IPS-11a (cell line): ENCODE data around the gene SPATA13.

ENCODE experiments used
- H3K4me3 ChIP-seq: one replicate; pipeline ENCODE4 v1.5.1; 2013; ENCODE audit warnings: low read depth, low read length, control low read depth

The SPATA13 gene

DNA sequence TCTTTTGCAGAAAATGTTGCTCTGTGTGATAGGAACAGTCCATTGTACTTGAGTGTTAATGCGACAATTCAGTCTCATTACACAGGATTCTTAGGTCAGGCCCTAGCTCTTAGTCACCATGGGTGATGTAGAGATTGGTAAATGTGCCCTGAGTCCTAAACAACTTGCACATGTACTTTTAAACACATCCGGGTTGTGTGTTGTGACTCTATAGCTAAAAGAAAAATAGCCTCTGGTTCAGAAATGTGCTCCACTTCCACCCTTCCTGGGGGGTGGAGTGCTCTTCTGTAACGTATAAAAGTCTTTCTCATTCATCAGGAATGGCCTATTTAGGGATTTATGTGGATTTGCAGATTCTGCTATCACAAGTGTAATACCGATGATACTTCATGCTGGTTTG, 5.2 kb downstream of the SPATA13 start:
- H3K4me3 ChIP-seq, result no peak overlapping the region

DNA sequence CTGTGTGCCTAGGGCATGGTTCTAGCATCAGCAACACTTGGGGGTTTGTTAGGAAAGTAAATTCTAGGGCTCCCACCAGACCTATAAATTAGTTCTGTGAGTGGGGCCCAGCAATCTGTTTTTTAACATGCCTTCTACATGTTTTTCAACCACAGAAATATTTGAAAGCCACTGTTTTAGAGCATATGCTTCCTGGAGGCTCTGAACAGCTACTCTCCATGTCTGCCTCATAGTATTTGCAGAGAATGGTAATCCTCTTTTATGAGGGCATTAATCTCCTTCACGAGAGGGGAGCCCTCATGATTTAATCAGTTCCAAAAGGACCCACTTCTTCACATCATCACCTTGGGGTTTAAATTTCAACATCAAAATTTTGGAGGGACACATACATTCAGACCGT, 6.0 kb downstream of the SPATA13 start:
- no peak overlapping the region for H3K4me3 ChIP-seq

DNA sequence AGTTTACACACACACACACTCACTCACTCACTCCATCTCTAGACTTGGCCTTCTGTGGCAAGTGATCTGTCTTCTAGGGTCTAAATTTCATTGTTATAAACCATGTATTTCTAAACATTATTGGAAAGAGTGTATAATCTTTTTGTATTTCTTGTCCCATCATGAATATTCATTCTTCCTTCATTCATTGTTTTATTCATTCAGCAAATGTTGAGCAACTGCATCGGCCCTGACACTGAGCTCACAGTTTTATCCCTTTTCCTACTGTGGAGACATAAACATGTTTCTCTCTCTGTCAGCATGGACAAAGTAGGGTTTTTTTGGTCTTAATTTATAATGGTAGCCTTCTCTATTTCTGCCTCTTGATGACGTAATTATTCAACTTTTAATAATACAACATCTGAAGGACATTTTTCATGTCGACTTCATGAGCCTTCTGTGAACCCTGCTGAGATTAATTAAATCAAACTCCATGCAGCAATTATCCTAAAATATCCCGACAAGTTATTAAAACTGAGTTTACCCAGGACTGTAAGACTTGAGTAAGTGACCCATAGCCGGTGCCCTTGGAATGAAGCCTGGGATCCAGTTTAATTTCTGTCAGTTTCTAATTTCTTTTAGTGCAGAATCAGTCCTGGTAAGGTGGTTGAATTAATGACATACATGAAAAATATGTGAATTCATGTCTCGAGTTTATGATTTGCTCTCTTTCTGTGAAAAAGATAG, 7.3 kb downstream of the SPATA13 start:
- H3K4me3 ChIP-seq, result no peak overlapping the region

DNA sequence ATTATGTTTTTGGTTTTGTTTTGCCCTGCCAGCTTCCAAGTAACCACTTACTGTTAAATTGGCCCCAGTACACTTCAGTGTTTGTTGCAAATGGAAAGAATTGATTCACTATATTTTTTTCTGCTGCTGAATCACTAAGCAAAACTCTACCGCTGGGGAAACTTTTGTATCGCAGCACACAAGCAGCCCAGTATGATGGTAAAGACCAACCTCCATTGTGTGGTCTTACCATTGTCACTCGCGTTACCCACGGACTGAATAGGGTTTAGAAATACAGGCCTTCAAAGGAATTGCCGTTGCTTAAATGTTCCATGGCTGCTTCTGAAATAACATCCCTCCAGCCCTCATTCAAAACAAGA, 7.9 kb downstream of the SPATA13 start:
- H3K4me3 ChIP-seq, result no peak overlapping the region

DNA sequence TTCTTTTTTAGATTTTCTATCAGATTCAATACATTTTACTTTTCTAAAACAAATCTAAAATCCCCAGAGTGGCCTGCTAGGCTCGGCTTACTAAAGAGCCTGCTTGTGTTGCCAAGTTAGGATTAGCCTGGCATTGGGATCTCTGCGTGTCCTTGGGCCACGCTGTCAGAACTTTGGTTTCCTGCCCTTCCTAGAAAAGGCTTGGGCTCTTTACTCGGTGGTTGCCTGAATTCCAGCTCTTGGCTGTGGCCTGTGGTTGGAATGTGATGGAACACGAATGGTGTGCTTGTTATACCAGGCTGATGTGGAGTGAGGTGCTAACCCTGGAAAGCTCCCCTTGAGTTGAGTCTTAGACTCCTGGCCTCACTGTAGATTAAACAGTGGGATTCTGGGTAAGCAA, 8.5 kb downstream of the SPATA13 start:
- H3K4me3 ChIP-seq, result no peak overlapping the region

DNA sequence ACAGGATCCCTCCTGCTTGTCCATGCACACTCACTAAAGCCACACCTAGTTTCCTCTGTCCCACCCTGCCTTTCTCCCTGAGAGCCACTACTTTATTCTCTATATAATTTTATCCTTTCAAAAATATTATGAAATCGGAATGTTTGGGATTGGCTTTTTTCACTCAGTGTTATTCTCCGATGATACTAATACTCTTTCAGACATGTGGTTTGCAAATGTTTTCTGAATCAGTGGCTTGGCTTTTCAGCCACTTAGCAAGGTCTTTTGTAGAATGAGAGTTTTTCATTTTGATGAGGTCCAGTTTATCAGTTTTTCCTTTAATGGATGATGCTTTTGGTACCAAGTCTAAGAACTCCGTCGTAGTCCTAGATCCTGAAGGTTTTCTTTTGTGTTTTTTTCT, 11.6 kb downstream of the SPATA13 start:
- H3K4me3 ChIP-seq, result no peak overlapping the region

DNA sequence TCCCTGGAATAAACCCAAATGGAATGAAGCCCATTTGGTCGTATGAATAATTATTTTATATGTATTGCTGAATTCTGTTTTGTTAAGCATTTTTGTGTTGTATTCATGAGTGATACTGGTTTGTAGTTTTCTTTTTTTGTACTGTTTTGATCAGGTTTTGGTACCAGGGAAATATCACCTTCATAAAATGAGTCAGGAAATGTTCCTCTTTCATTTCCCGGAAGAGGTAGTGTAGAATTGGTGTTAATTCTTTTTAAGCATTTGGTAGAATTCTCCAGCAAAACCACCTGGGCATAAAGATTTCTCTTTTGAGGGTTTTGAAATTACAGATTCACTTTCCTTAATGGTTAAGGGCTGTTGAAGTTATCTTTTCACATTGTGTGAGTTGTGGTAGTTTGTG, 13.3 kb downstream of the SPATA13 start:
- H3K4me3 ChIP-seq, result no peak overlapping the region

DNA sequence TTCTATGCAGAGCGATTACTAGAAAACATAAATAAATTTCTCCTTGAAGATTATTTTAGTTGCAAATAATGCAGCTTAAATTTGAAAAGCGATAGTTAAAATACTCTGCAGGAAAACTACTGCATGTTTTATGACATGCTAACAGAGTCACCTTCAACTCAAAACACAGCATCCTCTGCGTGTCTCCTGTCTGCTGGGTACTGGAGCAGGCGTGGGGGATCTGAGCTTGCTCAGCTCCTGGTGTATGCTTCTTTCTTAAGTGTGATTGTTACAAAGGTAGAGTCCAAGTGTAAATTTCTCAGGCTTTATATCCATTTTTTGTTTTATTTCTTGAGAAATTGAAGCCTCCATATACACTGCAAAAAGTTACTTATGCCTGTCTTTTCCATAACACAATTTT, 15.3 kb downstream of the SPATA13 start:
- H3K4me3 ChIP-seq, result no peak overlapping the region

DNA sequence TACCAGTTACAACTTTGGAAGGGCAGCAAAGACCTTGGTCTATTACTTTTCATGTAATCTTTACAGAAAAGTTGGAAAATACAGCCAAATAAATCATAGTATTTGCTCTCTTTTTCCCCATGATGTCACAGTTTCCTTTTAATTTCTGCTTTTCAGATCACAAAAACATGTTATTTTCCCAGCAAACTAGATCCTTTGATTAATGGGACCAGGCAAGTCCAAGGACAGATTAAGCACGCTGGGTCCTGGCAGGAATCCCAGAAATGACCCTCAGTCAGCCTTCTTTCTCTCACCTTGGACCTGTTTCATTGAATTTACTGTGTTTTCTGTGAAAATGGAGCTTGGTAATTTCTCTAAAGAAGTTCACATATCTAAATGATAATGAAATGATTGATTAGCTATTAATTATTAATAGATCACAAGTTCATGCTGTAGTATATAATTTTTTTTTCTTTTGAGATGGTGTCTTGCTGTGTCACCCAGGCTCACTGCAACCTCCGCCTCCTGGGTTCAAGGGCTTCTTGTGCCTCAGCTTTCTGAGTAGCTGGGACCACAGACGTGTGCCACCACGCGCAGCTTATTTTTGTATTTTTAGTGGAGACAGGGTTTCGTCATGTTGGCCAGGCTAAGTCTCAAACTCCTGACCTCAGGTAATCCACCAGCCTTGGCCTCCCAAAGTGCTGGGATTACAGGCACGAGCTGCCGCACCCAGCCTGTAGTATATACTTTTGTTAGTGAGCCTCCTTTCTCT, 16.0 kb downstream of the SPATA13 start:
- no peak overlapping the region for H3K4me3 ChIP-seq

DNA sequence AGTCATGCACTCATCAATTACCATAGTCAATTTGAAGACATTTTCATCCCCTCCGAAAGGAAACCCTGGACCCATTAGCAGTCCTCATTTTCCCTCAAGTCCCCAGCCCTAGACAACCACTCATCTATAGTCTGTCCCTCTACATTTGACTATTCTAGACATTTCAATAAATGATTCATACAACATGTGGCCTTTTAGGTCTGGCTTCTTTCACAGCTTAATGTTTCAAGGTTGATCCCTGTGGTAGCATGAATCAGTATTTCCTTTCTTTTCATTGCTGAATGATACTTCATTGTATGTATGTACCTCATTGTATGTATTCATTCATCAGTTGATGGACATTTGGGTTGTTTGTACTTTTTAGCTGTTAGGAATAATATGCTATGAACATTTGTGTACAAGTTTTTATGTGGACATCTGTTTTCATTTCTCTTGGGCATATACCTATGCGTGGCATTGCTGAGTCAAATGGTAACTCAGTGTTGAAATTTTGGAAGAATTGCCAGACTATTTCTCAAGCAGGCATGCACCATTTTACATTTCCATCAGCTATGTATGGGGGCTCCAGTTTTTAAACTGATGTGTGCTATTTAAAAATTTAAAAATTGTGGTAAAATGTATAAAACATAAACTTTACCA, 18.4 kb downstream of the SPATA13 start:
- no peak overlapping the region for H3K4me3 ChIP-seq

DNA sequence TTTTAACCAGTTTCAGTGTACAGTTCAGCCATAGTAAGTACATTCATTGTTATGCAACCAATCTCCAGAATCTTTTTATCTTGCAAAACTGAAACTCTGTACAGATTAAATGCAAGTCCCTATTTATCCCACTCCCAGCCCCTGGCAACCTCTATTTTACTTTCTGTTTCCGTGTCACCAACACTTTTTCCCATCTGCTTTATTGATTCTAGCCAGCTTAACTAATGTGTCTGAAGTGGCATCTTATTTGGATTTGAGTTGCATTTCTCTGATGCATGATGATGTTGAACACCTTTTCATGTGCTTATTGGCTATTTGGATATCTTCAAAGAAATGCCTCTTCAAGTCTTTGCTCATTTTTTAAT, 18.9 kb downstream of the SPATA13 start:
- H3K4me3 ChIP-seq, result no peak overlapping the region

DNA sequence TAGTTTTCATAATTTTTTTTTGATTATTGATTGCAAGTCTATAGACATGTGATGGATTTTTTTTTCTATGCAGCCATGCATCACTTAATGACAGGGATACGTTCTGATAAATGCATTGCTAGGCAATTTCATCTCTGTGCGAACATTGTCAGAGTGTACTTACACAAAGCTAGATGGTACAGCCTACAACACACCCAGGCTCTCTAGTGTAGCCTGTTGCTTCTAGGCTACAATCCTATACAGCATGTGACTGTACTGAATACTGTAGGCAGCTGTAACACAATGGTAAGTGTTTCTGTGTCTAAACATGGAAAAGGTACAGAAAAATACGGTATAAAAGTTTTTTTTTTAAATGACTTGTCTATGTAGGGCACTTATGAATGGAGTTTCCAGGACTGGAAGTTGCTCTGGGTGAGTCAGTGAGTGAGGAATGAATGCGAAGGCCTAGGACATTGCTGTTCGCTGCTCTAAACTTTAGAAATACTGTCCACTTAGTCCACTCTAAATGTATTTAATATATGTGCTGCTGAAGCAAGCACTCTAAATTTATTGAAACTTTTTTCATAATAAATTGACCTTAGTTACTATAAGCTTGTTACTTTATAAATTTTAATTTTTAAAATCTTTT, 20.3 kb downstream of the SPATA13 start:
- H3K4me3 ChIP-seq, result no peak overlapping the region

DNA sequence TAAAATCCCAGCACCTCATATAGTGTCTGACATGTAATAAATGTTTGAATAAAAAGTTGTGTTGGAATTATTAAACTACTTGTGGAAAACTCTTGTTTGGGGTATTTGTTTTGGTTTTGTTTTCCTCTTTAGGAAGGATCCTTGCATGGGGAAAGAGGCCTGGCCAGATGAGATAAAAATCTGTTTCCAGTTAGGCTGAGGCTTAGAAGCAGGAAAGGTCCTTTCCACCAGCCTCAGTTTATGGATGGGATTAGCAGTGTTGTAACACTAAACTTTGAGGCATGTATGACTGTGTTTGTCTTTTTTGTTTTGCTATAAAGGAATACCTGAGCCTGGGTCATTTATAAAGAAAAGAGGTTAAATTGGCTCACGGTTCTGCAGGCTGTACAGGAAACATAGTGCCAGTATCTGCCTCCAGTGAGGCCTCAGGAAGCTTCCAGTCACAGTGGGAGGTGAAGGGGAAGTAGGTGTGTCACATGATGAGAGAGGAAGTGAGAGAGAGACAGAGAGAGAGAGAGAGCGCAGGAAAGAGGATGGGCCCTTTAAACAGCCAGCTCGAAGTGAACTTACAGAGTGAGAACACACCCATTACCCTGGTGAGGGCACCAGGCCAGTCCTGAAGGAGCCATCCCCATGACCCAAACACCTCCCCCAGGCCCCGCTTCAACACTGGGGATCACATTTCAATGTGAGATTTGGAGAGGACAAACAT, 21.6 kb downstream of the SPATA13 start:
- H3K4me3 ChIP-seq, result no peak overlapping the region

DNA sequence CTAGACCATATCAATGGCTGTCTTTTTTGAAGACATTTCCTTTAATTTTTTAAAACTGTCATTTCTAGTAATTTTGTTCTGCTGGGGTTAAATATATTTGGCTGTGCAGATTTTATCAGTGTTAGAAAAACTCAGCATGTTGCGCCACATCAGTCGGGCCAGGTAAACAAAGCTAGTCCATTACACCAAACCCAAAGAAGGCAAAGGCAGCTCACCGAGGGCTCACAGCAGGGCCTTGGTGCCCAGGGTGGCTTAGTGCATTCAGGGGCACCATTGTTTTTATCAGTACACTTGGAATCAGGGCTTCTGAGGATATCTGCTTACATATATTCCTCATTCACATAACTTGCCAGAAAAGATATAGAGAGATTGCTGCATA, 22.2 kb downstream of the SPATA13 start:
- no peak overlapping the region for H3K4me3 ChIP-seq

DNA sequence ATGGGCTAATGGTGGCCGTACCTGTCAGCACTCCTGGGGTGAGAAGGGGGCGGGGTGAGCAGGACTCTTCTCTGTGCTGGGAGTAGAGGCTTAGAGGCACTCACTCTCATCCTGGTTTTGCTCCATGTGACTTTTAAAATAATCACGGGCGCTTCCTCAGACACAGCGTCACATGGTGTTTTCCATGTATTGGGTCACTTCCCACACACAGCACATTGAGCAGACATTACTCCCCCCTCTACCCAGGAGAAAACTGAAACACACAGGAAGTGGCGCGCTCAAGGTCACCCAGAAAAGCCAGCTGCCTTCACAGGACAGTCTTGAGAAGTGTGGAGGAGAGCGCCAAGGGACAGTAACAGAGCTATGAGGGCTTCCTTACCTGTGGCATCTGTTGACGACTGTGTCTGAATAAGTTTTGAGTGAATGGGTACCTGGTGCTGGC, 23.2 kb downstream of the SPATA13 start:
- no peak overlapping the region for H3K4me3 ChIP-seq

DNA sequence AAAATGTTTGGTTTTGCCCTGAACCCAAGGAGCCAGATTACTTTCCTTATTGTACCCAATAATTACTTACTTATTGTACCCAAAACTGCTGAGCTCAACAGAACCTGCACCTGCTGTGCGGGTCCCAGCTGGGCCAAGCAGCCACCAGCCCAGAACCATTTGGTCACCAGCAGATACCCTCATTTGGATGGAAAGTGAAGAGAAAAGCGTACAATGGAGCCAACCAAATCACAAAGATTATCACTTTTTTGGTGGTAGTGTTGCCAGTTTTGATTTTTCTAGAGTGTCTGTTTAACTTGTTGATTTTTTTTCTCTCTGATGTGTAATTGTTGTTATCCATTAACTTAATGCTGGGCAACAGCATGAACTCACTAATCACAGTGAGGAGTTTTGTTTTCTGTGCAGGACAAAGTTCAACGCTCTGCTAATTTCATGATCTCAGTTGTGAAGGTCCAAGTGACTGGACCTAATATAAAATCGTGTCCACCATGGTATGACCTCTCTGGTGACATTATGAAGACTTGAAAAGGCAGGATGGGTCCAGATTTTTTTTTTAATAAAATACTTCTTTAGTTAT, 23.8 kb downstream of the SPATA13 start:
- no peak overlapping the region for H3K4me3 ChIP-seq

DNA sequence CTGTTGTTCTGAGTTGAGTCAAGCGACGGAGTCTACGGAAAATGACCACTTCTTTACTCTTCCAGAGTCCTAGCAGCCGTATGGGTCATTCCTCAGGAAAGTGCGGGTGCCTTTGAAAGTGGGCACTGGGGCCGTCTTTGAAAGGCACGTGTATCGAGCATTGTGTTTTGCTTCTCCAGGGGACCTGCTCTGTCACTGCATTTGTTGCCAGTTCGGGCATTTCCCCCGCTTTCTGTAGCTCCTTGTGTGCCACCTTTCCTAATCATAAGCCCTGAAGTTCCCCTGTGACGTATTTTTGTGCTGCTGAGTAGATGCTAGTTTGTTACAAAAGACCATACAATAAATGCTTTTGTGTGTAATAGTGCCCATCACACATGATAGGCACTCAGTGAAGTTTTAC, 24.4 kb downstream of the SPATA13 start:
- H3K4me3 ChIP-seq, result no peak overlapping the region

DNA sequence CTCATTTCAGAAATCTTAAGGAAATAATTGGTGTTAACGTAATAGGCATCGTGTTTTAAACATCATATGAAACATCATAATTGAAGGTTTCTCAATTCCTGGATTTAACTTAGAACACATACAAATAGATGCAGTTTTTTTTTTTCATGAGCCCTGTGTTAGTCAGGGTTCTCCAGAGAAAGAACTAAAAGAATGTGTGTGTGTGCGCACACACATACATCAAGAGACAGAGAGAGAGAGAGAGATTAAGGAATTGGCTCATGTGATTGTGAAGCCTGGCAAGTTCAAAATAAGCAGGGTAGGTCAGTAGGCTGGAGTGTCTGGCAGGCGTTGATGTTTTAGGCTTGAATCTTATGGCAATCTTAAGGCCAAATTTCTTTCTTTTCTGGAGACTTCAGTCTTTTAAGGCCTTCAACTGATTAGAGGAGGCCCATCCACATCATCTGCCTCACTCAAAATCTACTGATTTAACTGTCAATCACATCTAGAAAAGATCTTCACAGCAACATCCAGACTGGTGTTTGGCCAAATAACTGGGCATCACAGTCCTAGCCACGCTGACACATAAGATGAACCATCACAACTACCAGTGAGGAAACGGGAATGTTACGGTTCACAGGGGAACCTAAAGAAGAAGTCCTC, 25.2 kb downstream of the SPATA13 start:
- H3K4me3 ChIP-seq, result no peak overlapping the region

DNA sequence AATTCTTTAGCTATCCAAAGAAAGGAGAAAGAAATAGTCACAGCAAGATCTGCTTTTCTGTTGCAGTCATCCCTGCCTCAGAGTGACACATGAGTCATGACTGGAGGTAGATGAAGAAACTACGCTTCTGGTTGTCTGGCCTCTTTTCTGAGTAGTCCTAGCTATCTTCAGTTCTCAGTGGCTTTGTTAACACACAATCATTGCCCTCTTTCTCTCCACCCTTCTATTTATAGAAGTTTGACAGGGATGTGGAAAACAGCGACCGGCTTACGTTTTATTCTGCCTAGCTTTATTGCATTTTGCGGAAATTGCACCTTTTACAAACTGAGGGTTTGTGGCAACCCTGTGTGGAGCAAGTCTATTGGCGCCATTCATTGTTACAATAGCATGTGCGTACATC, 26.7 kb downstream of the SPATA13 start:
- H3K4me3 ChIP-seq, result no peak overlapping the region

DNA sequence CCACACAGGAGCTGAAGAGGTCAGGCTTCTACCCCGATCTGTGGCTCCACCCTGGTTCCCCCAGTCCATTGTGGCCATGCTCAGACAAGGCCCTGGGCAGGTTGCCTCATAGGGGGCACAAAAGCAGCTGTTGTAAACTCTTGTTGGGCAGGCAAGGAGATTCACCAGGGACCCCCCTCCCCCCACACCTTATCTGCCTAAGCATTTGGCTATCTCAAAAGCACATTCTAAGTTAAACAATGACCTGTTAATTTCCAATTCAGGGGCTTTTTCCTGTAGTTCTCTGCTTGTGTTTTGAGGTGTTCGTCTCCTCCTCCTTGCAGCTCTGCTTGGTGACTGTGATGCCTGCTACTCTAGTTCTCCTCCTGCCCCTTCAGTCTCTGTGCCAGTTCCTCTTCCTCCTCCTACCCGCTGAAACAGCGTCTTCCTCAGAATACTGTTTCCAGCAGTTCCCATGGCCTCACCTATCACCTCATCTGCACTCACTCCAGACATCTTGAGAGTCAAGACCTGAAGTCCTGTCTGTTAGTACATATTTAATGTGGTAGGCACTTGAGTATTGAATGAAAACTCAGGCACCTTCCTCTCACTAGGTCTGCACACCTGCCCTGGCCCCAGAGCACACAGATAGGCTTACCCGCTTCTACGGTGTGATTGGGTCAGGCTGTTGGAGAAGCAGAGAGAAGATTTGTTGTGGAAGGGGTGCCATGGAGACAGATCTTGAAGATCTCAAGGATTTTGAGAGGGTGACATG, 31.7 kb downstream of the SPATA13 start:
- H3K4me3 ChIP-seq, result no peak overlapping the region
